Hypothalamus (tissue), 51 donors: ENCODE measurements around the gene EDNRA.

Experiments
- DNase-seq, 51 donors: peaks; one replicate each; lab custom pipeline; 2025; lab: John Stamatoyannopoulos, UW

EDNRA gene

DNA sequence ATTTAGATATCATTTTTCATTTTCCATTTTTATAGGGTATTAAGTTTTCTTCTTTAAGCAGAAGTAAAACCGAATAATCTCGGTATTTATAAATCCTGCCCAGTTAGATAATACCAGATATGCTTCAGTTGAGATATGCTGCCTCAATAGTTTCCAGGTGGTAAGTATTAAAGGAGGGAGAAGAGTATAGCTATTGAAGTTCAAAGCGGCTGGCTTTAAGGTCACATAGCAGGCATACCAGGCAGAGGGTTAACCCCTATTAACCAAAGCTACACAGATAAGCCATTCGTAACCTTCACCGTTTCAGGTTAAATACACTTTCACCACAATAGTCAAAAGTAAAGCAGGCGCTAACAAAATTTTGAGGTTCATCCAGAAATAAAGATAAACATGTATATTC is 54.2 kb downstream of the EDNRA start:
- DNase-seq: no peak

DNA sequence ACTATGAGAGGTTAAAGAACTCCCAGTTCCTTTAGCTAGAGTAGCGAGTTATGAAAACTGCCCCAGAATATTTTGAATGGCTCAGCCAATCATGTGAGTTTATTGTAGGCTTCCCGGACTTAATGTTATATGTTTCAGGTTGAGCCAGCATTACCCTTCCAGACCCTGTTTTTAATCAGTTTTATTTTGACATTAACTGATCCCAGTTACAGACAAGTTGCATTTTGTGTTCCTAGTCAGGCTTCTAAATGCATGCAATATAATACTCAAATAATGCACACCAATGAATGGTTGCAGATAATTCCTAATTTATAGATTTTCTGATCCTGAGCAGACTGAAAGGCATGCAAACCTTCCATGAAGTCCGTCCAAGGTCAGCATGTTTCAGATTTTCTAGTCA is 57.8 kb downstream of the EDNRA start:
- DNase-seq: no peak

DNA sequence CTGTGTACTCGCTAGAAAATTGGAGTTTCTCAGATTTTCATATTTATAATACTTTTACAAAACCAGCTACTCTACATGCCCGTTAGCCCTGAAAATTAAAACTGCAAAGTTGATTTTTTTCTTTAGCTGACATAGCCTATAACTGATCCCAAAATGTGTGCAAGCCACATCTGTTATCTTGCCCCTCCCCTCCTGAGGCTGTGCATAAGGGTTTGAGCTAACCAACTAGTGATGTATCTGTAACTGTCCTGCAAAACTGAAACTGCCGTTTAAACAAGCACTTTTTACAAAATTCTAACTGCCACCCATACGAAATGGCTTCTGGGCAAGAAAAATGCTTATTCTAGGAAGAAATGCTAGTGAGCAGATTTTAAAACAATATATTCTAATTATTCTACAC is 59.1 kb downstream of the EDNRA start:
- DNase-seq: no peak

DNA sequence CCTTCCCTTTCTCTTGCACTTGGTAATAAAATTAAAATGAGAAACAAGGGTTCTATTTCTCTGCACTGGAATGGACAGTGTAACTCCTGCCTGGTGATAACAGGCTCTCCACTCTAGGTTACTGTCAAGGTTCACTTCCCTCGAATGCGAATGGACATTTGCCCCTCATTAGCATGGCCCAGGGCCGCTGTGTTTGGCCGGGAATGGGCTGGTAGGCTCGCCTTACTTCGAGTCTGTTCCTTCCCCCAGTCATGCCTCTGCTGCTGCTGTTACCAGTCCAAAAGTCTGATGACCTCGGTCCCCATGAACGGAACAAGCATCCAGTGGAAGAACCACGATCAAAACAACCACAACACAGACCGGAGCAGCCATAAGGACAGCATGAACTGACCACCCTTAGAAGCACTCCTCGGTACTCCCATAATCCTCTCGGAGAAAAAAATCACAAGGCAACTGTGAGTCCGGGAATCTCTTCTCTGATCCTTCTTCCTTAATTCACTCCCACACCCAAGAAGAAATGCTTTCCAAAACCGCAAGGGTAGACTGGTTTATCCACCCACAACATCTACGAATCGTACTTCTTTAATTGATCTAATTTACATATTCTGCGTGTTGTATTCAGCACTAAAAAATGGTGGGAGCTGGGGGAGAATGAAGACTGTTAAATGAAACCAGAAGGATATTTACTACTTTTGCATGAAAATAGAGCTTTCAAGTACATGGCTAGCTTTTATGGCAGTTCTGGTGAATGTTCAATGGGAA is 61.5 kb downstream of the EDNRA start:
- no peak for DNase-seq

DNA sequence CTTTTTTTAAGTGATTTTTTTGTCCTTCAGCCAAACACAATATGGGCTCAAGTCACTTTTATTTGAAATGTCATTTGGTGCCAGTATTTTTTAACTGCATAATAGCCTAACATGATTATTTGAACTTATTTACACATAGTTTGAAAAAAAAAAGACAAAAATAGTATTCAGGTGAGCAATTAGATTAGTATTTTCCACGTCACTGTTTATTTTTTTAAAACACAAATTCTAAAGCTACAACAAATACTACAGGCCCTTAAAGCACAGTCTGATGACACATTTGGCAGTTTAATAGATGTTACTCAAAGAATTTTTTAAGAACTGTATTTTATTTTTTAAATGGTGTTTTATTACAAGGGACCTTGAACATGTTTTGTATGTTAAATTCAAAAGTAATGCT is 62.1 kb downstream of the EDNRA start:
- no peak for DNase-seq

DNA sequence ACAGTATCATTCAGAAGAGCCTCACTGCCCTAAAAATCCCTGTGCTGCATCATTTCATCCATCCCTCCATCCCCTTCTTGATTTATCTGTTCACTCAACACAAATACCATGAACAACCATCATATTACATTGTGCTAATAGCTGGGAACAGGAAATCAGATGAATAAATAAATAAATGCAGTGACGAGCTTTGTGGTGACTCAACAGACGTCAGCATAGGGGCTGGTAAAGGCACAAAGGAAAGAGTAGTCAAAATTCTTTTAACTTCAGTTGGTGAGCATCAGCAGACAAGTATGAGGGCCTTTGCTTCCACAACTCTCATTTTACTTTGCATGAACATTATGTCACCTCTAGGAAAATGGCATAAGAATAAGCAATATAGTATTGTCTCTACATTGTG is 65.5 kb downstream of the EDNRA start:
- DNase-seq: no peak

DNA sequence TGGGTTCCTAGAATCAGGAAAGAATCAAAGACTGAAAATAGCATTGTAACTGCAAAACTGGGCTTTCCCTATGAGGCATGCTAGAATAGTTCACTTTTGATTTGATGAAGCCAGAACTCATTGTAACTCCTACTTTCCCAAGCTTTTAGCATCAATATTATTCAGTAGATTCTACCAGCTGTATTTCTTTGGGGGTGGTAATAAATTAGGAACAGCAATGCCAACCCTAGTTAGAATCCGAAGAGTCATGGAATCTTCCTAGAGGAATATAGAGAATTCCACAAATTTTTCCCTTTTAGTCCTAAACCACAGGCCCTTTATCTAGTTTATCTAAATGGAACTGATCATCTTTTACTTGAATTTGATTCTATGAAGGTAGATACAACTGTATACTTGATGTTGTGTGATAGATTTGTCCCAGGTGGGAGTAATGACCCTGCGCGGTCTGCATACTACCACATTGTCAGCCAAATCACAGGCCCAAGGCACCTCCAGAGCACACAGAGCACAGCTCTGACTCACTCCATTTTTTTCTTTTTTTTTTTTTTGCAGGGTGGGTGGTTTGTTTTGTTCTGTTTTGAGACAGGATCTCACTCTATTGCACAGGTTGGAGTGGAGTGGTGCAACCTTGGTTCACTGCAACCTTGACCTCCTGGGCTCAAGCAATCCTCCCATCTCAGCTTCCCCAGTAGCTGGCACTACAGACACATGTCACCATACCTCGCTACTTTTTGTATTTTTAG is 66.6 kb downstream of the EDNRA start:
- no peak for DNase-seq

DNA sequence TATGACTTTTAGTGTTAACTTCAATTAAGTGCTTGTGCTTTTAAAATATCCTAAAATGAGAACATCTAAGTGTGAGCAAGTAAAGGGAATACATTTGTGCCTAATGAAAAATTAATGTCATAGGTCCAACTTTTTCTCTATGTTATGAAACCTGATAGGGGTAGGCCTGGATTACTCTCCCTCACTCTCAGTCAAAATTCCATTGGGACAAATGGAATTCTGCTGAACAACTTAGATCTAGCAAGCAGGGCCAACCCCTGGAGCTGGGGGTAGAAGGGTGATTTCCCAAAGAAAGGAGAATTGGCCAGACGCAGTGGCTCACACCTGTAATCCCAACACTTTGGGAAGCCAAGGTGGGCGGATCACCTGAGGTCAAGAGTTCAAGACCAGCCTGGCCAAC is 67.4 kb downstream of the EDNRA start:
- DNase-seq: no peak

DNA sequence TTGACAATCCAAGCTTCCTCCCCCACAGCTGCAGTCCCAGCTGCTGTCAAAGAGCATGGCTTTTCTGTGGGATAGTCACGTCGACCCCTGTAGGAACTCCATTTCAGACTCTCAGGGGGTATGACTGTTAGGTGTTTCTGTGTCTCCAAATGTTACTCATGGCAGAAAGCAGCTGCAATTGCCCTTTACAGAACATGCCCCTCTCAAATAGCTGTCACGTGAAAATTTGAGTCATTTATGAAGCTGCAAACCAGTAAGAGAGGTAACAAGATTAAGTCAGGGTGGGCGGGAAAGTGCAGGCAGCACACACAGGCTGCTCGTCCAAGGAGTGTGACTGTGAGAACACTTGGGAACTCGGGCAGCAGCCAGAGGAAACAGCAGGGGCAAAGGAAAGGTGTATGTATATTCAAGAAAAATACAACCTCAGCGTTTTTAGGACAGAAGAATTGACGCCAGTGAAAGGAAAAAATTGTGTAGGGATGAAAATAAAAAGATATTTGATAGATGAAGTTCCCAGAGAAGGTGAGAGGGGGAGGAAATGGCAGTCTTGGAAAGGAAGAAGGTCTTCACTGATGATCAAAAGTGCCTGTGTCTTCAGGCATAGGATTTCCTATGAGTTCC is 69.8 kb downstream of the EDNRA start:
- peak in 1 of 51 donors; percentile 8 for DNase-seq

DNA sequence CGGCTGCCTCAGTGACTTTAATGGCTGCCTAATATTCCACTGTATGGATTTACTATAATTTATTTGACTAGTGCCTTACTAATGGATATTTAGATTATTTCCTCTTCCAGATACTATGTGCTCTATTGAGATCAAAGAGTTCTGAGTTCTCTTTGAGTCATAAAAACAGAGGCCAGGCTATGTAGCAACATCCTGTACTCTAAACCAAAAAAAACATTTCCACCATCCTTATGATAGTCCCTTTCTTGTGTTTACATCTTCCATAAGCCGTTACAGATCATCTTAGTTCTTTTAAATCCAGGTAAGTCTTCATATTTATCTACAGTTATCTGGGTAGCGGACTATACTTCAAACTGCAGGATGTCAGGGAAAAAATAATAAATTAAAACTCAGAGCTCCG is 79.7 kb downstream of the EDNRA start:
- no peak for DNase-seq

DNA sequence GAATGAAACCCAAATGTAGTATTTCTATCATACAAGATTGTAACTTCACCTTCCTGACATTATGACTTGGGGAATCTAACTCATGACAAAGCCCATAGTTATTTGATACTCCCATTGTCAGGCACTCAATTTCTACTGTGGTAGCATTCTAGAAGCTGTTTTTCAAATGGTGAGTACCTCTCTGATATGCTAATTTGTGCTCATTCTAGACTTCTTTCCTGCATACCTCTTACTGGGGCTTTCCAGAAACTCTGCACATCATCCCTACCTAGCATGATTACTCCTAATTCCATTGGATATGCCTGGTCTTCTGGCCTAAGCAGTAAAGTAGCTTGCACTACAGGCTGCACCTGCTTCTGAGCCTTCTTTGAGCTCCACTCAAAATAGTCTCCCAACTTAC is 85.9 kb downstream of the EDNRA start:
- DNase-seq: no peak

DNA sequence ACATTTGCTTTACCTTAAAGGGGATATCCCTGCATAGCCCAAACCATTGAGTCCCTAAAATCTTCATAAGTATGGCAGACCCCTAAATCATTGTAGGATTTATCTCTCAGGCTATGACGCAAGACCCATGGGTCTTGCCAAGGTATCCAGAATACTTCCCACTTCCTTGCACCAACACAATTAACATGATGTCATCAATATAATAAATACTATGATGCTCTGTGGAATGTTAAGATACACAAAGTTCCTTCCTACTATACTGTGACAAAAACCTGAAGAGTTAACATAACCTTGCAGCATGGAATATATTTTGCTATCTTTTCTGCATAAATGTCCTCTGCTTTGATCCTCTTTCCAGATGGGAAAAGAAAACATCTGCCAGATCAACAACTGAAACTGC is 86.4 kb downstream of the EDNRA start:
- DNase-seq: no peak

DNA sequence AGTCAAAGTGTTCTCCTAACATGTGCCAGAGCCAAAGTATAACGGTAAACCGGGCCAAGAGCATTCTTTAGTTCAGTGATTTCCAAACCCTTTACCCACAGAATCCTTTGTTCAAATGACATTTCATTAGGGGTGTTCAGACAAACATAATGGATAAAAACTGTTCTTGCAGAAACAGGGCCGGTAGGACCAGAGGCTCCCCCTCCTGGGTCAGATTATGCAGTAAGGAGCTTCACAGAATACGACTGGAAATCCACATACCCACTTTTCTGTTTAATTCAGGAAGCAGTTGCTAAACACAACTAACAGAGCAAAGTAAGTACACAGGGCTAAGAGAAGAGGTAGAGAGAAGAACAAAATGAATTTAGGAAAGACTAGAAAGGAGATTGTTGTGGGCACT is 89.7 kb downstream of the EDNRA start:
- no peak for DNase-seq

DNA sequence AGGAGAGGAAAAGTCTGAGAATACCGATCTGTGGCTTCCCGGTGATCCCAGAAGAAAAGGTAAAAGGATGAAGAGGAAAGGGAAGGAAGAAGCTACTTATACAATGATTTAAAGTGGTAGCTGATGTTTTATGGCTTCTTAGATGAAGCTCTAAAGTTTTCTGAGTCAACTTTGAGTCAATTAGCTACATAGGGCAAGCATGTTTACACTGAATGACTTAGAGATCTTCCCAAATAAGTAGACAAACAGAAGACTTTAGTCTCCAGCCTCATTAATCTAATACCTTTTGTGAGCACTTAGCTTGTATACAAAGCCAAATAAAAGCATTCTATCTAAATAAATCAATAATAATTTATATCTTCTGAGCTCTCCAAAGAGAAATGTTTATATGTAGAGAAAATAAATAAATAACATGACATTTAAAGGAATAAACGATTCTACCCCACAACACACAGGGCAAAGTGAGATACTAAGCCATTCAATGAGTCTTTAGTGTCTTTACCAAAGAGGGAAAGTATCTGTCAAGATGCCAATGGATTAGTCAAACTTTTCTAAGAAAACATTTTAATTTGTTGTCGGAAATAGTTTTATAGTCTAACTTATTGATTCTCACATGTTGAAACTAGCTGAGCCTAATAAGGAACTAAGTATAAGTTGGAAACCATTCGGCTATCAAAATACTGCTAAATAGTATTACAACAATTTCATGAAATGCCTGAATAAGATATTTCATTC is 90.3 kb downstream of the EDNRA start:
- no peak for DNase-seq

DNA sequence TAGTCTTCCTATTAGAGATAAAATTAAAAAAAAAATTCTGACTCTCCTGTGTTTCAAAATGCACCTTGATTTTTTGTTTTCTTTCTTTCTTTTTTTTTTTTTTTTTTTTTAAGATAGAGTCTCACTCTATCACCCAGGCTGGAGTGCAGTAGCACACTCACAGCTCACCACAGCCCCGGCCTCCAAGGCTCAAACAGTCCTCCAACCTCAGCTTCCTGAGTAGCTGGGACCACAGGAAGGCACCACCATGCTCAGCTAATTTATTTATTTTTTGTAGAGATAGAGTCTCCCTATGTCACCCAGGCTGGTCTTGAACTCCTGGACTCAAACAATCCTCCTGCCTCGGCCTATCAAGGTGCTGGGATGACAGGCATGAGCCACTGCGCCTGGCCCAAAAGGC is 95.2 kb downstream of the EDNRA start:
- DNase-seq: no peak

DNA sequence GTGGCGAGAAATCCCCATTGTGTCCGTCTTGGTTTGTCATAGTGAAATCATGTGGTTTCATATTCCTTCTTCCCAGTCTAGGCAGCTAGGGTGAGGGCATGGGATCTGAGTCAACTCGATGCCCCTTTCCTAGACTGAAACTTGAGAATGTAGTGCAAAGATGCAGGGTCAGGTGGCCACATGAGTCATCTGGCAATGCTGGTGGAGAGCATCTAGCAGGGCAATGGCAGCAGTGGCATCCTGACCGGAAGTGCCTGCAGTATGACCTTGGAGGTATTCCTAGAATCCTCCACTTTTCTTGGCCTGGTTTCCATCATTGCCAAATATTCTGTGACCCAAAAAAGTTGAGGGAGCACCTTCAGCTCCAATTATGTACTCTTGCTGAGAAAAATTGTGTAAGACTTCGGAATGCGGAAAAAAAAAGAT is 97.2 kb downstream of the EDNRA start:
- DNase-seq: peak in 2 of 51 donors; percentile 3 to 6

DNA sequence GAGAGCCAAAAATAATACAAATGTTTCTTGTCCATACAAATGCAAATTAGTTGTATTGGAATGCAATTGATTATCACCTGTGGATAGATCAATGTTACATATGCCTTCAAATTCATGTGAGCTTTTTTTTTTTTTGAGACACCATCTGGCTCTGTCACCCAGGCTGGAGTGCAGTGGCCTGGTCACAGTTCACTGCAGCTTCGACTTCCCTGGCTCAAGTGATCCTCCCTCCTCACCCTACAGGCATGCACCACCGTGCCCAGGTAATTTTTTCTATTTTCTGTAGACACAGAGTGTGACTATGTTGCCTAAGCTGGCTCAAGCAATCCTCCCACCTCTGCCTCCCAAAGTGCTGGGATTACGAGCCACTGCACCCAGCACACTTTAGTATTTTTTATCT is 97.7 kb downstream of the EDNRA start:
- DNase-seq: no peak

DNA sequence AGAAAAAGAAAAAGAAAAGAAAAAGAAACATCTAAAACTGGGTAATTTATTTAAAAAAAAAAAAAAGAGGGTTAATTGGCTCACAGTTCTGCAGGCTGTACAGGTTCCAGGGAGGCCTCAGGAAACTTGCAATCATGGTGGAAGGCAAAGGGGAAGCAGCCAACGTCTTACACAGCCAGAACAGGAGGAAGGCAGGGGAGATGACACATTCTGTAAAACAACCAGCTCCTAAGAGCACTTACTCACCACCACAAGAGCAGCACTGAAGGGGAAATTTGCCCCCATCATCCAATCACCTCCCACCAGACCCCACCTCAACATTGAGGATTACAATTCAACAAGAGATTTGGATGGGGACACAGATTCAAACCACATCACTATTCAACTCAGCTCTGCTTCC is 99.5 kb downstream of the EDNRA start:
- no peak for DNase-seq

DNA sequence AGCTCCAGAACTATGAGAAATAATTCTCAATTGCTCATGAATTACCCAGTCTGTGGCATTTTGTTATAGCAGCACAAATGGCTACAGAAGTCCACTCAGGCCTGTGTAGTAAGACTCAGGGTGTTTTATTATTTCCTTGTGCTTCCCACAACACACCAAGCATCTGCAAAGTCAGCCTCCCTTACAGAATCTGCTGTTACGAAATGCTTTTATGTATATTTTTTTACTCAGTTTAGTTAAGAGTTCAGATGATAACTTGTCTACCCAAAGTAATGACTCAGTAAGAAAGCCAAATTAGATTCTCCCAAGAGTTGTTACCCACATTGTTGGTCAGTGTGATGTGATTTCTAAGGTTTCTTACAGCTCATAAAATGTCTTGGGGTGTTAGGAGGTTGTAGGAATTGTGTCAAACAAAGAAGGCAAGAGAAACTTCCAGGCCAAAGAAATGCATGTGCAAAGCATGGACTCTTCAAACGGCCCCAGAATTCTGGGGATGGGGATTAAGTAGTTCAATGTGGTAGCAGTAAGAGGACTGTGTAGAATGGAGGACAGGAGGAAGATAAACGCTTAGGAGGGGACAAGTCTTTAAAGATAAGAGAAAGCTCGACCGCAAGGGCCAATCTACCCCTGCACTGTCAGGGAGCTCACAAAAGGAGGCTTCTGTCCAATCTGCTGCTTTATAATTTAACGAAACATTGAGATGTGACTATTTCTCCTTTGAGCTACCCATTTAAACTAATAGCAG is 100.9 kb downstream of the EDNRA start:
- no peak for DNase-seq

DNA sequence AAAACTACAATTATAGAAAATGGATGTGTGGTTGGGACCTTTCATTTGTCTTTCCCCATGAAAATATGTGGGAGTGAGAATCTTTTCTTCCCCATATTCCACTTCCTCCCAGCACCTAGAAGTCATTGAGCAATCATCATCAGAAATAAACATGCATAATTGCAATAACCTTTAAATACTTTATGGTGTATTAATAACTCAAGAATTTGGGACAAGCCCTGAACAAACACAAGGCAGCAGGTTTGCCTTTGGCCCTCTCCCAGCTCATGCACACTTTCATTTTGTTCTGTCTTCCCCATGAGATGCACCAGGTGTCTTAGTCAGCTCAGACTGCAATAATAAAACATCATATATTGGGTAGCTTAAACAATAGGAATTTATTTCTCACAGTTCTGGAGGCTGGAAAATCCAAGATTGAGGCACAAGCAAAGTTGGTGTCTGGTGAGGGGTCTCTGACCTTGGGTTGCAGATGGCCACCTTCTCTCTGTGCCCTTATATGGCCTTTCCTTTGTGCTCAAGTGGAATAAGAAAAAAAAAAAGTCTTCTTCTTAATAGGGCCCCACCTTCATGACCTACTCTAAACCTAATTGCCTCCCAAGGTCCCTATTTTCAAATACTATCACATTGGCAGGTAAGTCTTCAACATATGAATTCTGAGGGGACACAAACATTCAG is 101.6 kb downstream of the EDNRA start:
- DNase-seq: no peak
